ENCODE data around the gene LRRC19.
A peak's percentile ranks its signal among the peaks of the same experiment; 100 is the strongest.

LRRC19 gene

DNA sequence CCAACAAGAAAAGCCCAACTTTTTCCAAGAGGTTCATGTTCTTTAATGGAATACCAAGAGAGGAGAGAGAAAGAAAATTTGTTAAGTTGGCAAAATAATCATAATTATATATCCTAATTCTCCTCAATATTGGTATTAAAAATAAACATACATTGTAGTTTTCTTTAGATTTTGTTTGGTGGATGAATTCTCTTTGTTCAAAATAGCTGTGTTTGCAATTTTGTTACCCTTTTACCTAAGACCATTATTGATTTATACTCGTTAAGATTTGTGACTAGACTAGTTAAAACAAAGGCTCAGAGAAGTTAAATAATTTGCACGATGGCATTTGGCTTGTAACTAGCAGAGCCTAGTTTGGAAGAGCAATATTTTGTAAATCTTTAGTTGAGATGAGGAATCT, 9.7 kb downstream of the LRRC19 start:
- TF ChIP-seq, protein P1, sequence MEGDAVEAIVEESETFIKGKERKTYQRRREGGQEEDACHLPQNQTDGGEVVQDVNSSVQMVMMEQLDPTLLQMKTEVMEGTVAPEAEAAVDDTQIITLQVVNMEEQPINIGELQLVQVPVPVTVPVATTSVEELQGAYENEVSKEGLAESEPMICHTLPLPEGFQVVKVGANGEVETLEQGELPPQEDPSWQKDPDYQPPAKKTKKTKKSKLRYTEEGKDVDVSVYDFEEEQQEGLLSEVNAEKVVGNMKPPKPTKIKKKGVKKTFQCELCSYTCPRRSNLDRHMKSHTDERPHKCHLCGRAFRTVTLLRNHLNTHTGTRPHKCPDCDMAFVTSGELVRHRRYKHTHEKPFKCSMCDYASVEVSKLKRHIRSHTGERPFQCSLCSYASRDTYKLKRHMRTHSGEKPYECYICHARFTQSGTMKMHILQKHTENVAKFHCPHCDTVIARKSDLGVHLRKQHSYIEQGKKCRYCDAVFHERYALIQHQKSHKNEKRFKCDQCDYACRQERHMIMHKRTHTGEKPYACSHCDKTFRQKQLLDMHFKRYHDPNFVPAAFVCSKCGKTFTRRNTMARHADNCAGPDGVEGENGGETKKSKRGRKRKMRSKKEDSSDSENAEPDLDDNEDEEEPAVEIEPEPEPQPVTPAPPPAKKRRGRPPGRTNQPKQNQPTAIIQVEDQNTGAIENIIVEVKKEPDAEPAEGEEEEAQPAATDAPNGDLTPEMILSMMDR (conservative IDR thresholded peaks at IDR 0.05), result no peak
- TF ChIP-seq ZFX (IDR thresholded peaks at IDR 0.05), result no peak
- H3K27ac ChIP-seq, result no peak overlapping the region

DNA sequence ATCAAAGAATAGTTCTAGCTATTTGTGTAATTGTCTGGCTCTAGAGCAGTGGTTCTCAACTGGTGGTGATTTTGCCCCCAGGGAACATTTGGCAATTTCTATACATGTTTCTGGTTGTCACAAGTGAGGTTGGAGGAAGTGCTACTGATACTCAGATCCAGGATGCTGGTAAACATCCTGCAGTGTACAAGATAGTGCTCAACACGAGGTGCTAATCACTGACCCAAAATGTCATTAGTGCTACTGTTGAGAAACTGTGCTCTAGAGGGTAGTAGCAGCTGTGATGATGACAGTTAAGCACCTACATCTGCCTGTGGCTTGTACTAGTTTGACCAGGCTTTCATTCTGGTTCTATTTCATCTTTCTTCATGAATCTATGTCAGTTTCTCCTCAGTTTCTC, 22.1 kb downstream of the LRRC19 start:
- H3K27ac ChIP-seq, result no peak overlapping the region
- no peak for TF ChIP-seq ZFX (IDR thresholded peaks at IDR 0.05)
- TF ChIP-seq, protein P1 (conservative IDR thresholded peaks at IDR 0.05), result no peak

DNA sequence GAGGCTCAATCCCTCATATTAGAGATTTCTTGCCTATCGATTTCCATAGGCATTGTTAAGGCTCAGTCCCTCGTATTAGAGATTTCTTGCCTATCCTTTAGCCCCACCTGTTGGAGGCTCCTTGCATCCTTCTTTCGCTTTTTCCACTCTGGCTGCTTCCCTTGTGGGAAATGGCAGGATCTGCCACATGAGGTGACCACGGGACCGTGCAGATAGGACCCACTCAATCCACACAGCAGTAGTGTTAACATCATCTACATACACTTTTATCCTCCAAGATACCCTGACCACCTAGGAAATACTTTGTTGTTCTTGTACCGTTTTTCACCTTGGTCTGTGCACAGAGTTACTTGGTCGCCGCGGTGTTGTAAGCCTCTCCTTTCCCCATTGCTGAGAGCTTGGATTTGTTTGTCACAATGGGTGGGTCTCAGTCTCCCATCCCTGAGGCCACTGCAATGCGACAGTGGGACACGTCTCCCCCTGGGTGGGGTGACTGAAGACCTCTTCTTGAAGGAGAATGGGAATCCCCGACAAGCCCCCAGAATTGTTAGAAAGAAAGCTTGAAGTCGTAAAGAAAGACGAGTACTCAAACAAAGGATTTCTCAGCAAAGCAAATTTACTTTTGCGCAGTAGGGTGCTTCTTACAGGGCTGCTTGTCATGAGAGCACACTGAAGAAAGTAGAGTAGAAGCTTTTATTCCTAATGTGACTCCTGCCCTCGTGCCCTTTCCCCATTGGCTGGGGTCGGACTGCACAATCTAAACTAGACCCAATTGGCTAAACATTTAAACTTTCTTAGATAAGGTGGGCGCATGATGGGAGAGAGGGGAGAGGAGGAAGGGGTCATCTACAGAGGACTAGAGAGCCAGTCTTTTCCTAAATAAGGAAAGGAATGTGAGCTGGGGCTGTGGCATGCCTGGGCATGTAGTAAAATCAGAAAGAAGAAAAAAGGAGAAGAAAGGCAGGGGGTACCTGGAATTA, 29.5 kb downstream of the LRRC19 start:
- no peak for TF ChIP-seq ZFX (IDR thresholded peaks at IDR 0.05)
- TF ChIP-seq, protein P1 (conservative IDR thresholded peaks at IDR 0.05), result peak; percentile 52
- no peak overlapping the region for H3K27ac ChIP-seq

DNA sequence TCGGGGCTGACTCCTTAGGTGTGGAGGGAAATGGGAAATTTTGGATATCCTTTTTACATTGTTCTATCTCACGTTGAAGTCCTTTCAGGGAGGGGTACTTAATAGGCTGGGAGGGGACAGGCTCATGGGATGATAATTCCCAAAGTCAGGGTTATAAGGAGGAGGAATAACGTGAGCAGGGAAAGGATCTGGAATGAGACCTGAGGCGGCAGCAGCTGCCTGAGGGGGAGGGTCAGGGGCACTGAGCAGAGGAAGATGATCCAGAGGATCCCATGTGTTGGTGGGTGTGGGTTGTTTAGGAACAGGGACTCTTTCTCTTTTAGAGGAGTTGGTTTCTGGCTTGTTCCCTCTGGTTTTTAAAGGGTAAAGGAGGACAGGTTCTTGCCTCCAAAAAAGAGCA, 30.5 kb downstream of the LRRC19 start:
- no peak overlapping the region for H3K27ac ChIP-seq
- TF ChIP-seq, protein P1 (conservative IDR thresholded peaks at IDR 0.05), result no peak
- TF ChIP-seq ZFX (IDR thresholded peaks at IDR 0.05), result no peak

DNA sequence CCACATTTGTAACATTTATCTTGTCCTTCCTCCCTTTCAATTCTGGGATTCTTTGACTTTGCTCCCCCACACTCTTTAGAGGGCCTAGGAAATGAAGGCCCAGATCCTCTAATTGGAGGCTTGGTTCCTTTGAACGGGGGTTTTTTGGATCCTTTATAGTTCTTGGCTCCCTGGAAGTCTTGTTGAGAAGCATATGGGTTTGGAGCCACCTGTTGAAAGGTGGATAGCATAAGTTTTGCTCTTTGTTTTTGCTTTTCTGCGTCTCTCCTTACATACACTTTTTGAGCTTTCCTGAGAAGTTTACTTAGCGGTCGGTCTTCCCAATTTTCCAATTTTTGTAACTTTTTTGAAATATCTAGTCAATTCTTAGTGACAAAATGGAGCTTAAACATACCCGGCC, 31.5 kb downstream of the LRRC19 start:
- no peak overlapping the region for H3K27ac ChIP-seq
- TF ChIP-seq, protein P1 (conservative IDR thresholded peaks at IDR 0.05), result no peak
- no peak for TF ChIP-seq ZFX (IDR thresholded peaks at IDR 0.05)

DNA sequence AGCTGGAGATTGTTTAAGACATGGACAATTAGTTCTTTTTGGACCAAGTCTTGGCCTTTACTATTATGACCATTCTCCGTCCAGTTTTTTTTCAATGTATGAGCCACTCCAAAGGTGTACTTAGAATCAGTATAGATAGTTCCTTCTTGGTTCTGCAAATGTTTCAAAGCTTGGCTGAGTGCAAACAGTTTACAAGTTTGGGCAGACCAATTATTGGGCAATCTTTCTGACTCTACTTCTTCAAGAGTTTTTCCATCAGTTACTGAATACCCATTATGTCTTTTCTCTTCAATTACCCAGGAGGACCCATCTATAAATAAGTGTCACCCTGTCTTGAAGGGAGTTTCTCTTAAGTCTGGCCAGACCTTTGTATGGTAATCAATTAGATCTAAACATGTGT, 33.8 kb downstream of the LRRC19 start:
- no peak for TF ChIP-seq ZFX (IDR thresholded peaks at IDR 0.05)
- TF ChIP-seq, protein P1 (conservative IDR thresholded peaks at IDR 0.05), result no peak
- no peak overlapping the region for H3K27ac ChIP-seq

DNA sequence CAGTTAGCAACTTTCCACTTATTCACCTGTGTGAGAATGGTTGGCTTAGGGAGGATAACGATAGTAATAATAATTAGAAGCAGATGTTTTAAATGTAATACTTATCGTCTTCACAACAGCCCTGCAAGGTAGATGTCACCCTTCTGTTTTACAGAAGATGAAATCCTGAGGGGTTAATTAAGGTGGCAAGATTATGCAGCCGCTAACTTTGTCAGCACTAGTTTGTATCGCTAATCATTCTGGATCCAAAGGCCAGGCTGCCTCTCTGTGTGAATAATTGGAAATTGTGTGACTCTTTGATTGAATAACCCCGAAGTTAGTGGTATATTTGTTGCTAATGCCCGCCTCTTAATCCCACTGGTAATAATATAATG, 48.6 kb downstream of the LRRC19 start:
- H3K27ac ChIP-seq, result peak overlapping the region; percentile 81
- TF ChIP-seq ZFX (IDR thresholded peaks at IDR 0.05), result no peak
- TF ChIP-seq, protein P1 (conservative IDR thresholded peaks at IDR 0.05), result no peak
